Left ventricle myocardium inferior (tissue), 1 donor: ENCODE measurements around the gene PRDM12. TPM values are rescaled to one million over a fixed set of nuclear protein-coding genes. Genes with fewer than 3 reads are reported as not detected.

Experiments
- DNase-seq: peaks from one replicate; pipeline ENCODE4 v3.0.0-alpha.2; 2020
- H3K27ac ChIP-seq: fragments of 200-600 bp; replicated peaks from 2 replicates; pipeline ENCODE4 v1.8.0; 2021
- H3K27me3 ChIP-seq: fragments of 200-600 bp; 2 replicates; pipeline ENCODE4 v1.8.0; 2021; ENCODE audit warnings: low read depth
- H3K36me3 ChIP-seq: fragments of 200-600 bp; 2 replicates; pipeline ENCODE4 v1.8.0; 2021
- H3K4me1 ChIP-seq: fragments of 200-600 bp; 2 replicates; pipeline ENCODE4 v1.8.0; 2021
- H3K4me3 ChIP-seq: fragments of 200-600 bp; 2 replicates; pipeline ENCODE4 v1.8.0; 2021; ENCODE audit warnings: mild to moderate bottlenecking, moderate library complexity
- H3K9me3 ChIP-seq: fragments of 200-600 bp; replicated peaks from 2 replicates; pipeline ENCODE4 v1.8.0; 2021
- intact Hi-C: fragments of 100-400 bp; cut with micrococcal nuclease; formaldehyde crosslinking; loops from one replicate; pipeline ENCODE4 v1.11.0; 2022
- total RNA-seq: library from RNA; stranded (reverse); fragmentation: NEBNext Ultra II Directional; extraction: Animal tissue kit (Norgen Biotek cat#: 25700); gene quantifications from one replicate; pipeline ENCODE4 v1.2.1, GENCODE V29; 2021
- TF ChIP-seq, protein P1 (sequence below): fragments of 200-600 bp; IDR thresholded peaks from 2 replicates; pipeline ENCODE4 v1.8.0; 2021; ENCODE audit warnings: antibody characterized with exemption, mild to moderate bottlenecking, borderline replicate concordance
- donor health status: DM: no; HTN: yes; CAD: no; lungs with severe emphysema.

The PRDM12 gene
- total RNA-seq, 1 donor from 2014 or later, result not detected

DNA sequence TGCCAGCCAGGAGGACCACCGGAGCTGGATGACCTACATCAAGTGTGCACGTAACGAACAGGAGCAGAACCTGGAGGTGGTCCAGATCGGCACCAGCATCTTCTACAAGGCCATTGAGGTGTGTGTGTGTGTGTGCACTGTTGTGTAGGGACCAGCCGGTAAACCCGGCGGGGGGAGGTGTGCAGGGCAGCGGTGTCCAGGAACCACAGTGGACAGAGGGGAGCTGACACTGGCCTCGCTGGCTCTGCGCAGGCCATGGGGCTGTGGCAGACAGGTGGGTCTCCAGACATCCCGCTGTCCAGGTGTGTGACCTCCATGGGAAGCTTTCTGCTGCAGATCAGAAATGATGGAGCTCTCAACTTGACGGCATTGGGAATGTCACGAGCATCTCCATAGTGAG, 3.8 kb downstream of the PRDM12 start:
- Histone ChIP-seq H3K36me3 (no peaks in the 10 kb centered on the region), H3K4me3 (no peak overlapping the region), H3K27me3 (peaks cover 64% of the 10 kb centered on the region), H3K27ac (no peak overlapping the region), H3K4me1 (peaks cover 35% of the 10 kb centered on the region), H3K9me3 (no peaks in the 10 kb centered on the region)
- intact Hi-C loops, result no loop called here
- TF ChIP-seq, protein P1, sequence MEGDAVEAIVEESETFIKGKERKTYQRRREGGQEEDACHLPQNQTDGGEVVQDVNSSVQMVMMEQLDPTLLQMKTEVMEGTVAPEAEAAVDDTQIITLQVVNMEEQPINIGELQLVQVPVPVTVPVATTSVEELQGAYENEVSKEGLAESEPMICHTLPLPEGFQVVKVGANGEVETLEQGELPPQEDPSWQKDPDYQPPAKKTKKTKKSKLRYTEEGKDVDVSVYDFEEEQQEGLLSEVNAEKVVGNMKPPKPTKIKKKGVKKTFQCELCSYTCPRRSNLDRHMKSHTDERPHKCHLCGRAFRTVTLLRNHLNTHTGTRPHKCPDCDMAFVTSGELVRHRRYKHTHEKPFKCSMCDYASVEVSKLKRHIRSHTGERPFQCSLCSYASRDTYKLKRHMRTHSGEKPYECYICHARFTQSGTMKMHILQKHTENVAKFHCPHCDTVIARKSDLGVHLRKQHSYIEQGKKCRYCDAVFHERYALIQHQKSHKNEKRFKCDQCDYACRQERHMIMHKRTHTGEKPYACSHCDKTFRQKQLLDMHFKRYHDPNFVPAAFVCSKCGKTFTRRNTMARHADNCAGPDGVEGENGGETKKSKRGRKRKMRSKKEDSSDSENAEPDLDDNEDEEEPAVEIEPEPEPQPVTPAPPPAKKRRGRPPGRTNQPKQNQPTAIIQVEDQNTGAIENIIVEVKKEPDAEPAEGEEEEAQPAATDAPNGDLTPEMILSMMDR, result no peak
- no peak for DNase-seq

DNA sequence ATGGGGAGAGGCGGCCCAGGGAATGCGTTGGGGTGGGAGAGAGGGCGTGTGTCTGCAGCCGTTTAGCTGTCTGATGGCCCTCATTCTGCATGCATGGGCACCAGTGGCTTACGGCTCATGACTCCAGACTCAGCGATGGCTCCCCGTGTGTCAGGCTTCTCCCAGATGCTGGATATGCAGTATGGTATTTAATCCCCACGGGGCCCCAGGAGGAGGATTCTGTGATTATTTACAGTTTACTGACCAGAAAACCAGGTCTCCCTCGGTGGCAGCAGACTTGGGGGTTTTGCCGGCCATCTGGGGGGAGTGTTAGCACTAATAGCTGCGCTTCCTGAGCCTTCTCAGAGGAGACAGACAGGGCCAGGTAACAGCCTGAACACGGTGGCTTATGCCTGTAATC, 4.3 kb downstream of the PRDM12 start:
- peaks cover 30% of the 10 kb centered on the region for H3K4me1 ChIP-seq
- no peak overlapping the region for H3K4me3 ChIP-seq
- DNase-seq, result no peak
- no peaks in the 10 kb centered on the region for H3K9me3 ChIP-seq
- H3K27me3 ChIP-seq, result peaks cover 59% of the 10 kb centered on the region
- intact Hi-C loops, result no loop called here
- no peaks in the 10 kb centered on the region for H3K36me3 ChIP-seq
- TF ChIP-seq, protein P1, result no peak
- H3K27ac ChIP-seq, result no peak overlapping the region

DNA sequence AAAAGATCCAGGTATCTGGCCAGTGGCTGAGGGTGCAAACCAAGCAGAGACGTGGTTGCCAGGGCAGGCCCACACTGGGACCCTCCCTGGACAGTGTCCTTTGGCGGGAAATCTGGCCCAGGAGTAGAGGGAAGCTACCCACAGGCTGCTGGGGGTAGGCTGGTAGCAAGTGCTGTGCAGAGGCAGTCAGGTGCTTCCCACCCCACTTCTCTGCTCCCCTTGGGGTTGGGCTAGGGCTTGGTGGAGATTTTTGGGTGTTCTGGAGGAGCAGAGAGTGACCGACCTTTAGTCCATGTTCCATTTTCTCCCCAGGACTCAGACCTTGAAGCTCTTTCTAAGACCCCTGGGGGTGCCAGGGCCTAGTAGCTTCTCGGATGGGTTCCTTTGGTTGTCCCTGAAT, 5.6 kb downstream of the PRDM12 start:
- TF ChIP-seq, protein P1, result no peak
- intact Hi-C loops, result no loop called here
- no peak for DNase-seq

DNA sequence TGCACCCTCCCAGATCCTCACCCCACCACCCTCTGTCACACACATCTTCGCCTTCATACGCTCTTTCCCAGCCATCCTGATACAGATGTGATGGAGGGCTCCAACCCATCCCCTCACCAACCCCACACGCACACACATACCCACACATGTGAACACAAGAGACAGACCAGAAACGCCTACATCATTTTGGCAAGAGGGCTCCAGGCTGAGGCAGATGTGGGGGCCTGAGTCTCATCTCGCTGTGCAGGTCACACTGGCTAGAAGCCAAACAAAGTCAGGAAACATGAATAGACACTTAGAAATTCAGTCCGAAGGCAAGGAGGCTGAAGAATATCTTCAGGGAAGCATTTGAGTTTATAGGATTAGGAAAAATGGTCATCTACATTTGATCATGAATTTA, 6.2 kb downstream of the PRDM12 start:
- TF ChIP-seq, protein P1, result no peak
- intact Hi-C loops, result no loop called here
- no peak for DNase-seq
- Histone ChIP-seq H3K4me3 (no peak overlapping the region), H3K36me3 (no peaks in the 10 kb centered on the region), H3K4me1 (peaks cover 10% of the 10 kb centered on the region), H3K9me3 (no peaks in the 10 kb centered on the region), H3K27me3 (peaks cover 39% of the 10 kb centered on the region), H3K27ac (no peak overlapping the region)

More for the DNA sequence above, 5.6 kb downstream of the PRDM12 start:
- Histone ChIP-seq H3K4me3 (no peak overlapping the region), H3K9me3 (no peaks in the 10 kb centered on the region), H3K27ac (no peak overlapping the region), H3K36me3 (no peaks in the 10 kb centered on the region), H3K27me3 (peaks cover 46% of the 10 kb centered on the region), H3K4me1 (peaks cover 17% of the 10 kb centered on the region)

DNA sequence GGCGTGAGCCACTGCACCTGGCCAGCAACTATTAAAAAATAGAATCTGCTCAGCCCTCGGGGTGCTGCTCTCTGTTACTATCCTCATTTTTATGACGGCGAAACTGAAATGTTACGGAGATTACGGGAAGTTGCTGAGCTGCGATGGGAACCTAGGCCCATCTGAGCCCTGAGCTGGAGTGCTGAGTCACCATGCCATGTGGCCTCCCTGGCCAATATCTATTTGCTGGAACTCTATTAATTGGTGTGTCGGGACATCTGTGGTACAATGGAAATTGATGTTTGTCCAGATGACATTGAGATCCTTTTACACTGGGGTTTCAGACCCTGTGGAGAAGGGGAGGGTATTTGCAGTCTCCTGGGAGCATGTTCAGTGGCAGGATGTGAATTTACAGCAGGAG, 8.1 kb downstream of the PRDM12 start:
- H3K27me3 ChIP-seq, result peaks cover 21% of the 10 kb centered on the region
- H3K36me3 ChIP-seq, result no peaks in the 10 kb centered on the region
- H3K4me3 ChIP-seq, result no peak overlapping the region
- DNase-seq, result no peak
- no peaks in the 10 kb centered on the region for H3K4me1 ChIP-seq
- H3K27ac ChIP-seq, result no peak overlapping the region
- intact Hi-C loops, result no loop called here
- TF ChIP-seq, protein P1, result no peak
- H3K9me3 ChIP-seq, result no peaks in the 10 kb centered on the region
